SK-N-SH treated with all-trans-retinoic acid at 6 μM for 48 hours (cell line): ENCODE measurements around the gene PACS1.
"Not testable (repeated sequence)": the region's sequence is repeated elsewhere in the genome, so short reads cannot be mapped to it uniquely, and the experiment has no call there.

Source experiments
- ATAC-seq: fragments of 200-7000 bp; cut with Tn5 transposase; 3 replicates; pipeline ENCODE4 v1.9.1; 2020; ENCODE audit warnings: mild to moderate bottlenecking, moderate library complexity
- ARNTL ChIP-seq: fragments of 450-650 bp; formaldehyde crosslinking; IDR thresholded peaks from 2 replicates; pipeline ENCODE4 v1.5.0; 2020; ENCODE audit warnings: low read depth, mild to moderate bottlenecking, moderate library complexity, borderline replicate concordance
- CSDC2 ChIP-seq: fragments of 250-450 bp; sonication (Bioruptor Pico); IDR thresholded peaks from 2 replicates; pipeline ENCODE4 v1.5.0; 2020; ENCODE audit warnings: mild to moderate bottlenecking, moderate library complexity
- CSRNP3 ChIP-seq: fragments of 250-450 bp; sonication (Bioruptor Pico); IDR thresholded peaks from 2 replicates; pipeline ENCODE4 v1.5.1; 2021; ENCODE audit warnings: mild to moderate bottlenecking, moderate library complexity
- ESRRG ChIP-seq: fragments of 250-450 bp; sonication (Bioruptor Pico); IDR thresholded peaks from 2 replicates; pipeline ENCODE4 v1.6.1; 2021; ENCODE audit warnings: mild to moderate bottlenecking
- GLIS3 ChIP-seq: fragments of 250-450 bp; sonication (Bioruptor Pico); IDR thresholded peaks from 2 replicates; pipeline ENCODE4 v1.5.0; 2020; ENCODE audit warnings: mild to moderate bottlenecking, moderate library complexity
- ISL1 ChIP-seq: fragments of 250-450 bp; sonication (Bioruptor Pico); IDR thresholded peaks from 2 replicates; pipeline ENCODE4 v2.1.2; 2022; ENCODE audit warnings: mild to moderate bottlenecking, moderate library complexity
- OSR1 ChIP-seq: fragments of 250-450 bp; sonication (Bioruptor Pico); IDR thresholded peaks from 2 replicates; pipeline ENCODE4 v1.8.0; 2022; ENCODE audit warnings: moderate library complexity, mild to moderate bottlenecking, inconsistent platforms
- PATZ1 ChIP-seq: fragments of 250-450 bp; sonication (Bioruptor Pico); IDR thresholded peaks from 2 replicates; pipeline ENCODE4 v1.8.0; 2020; ENCODE audit warnings: mild to moderate bottlenecking, moderate library complexity, borderline replicate concordance
- PPARA ChIP-seq: fragments of 250-450 bp; sonication (Bioruptor Pico); IDR thresholded peaks from 2 replicates; pipeline ENCODE4 v1.5.0; 2020; ENCODE audit warnings: mild to moderate bottlenecking, borderline replicate concordance
- RARB ChIP-seq: fragments of 250-450 bp; sonication (Bioruptor Pico); IDR thresholded peaks from 2 replicates; pipeline ENCODE4 v1.8.0; 2021; ENCODE audit warnings: mild to moderate bottlenecking, moderate library complexity
- SNAI2 ChIP-seq: fragments of 250-450 bp; sonication (Bioruptor Pico); IDR thresholded peaks from 2 replicates; pipeline ENCODE4 v1.5.0; 2020; ENCODE audit warnings: mild to moderate bottlenecking, moderate library complexity
- TCF4 ChIP-seq: fragments of 250-450 bp; sonication (Bioruptor Pico); IDR thresholded peaks from 2 replicates; pipeline ENCODE4 v1.8.0; 2021; ENCODE audit warnings: mild to moderate bottlenecking, moderate library complexity, borderline replicate concordance
- TOX ChIP-seq: fragments of 250-450 bp; sonication (Bioruptor Pico); IDR thresholded peaks from 2 replicates; pipeline ENCODE4 v1.8.0; 2021; ENCODE audit warnings: mild to moderate bottlenecking, moderate library complexity, borderline replicate concordance
- ZC3H10 ChIP-seq: fragments of 250-450 bp; sonication (Bioruptor Pico); IDR thresholded peaks from 2 replicates; pipeline ENCODE4 v1.5.1; 2021; ENCODE audit warnings: mild to moderate bottlenecking, moderate library complexity
- ZFP3 ChIP-seq: fragments of 250-450 bp; sonication (Bioruptor Pico); IDR thresholded peaks from 2 replicates; pipeline ENCODE4 v1.5.0; 2020; ENCODE audit warnings: mild to moderate bottlenecking, moderate library complexity
- ZFP30 ChIP-seq: fragments of 450-650 bp; formaldehyde crosslinking; IDR thresholded peaks from 2 replicates; pipeline ENCODE4 v1.5.0; 2022; ENCODE audit warnings: mild to moderate bottlenecking, moderate library complexity
- ZNF565 ChIP-seq: fragments of 450-650 bp; formaldehyde crosslinking; conservative IDR thresholded peaks from 2 replicates; pipeline ENCODE4 v1.5.0; 2020; ENCODE audit warnings: low read depth, mild to moderate bottlenecking, moderate library complexity
- ZNF70 ChIP-seq: fragments of 450-650 bp; formaldehyde crosslinking; IDR thresholded peaks from 2 replicates; pipeline ENCODE4 v1.5.0; 2020; ENCODE audit warnings: mild to moderate bottlenecking, moderate library complexity
- ZNF8 ChIP-seq: fragments of 450-650 bp; formaldehyde crosslinking; IDR thresholded peaks from 2 replicates; pipeline ENCODE4 v1.5.0; 2020; ENCODE audit warnings: mild to moderate bottlenecking, moderate library complexity
- TF ChIP-seq, protein P1 (sequence below): fragments of 250-450 bp; sonication (Bioruptor Pico); IDR thresholded peaks from 2 replicates; pipeline ENCODE4 v1.5.1; 2020; ENCODE audit warnings: low read depth, mild to moderate bottlenecking, moderate library complexity
- TF ChIP-seq, protein P2 (sequence below): fragments of 250-450 bp; sonication (Bioruptor Pico); IDR thresholded peaks from 2 replicates; pipeline ENCODE4 v1.8.0; 2021; ENCODE audit warnings: low read depth, mild to moderate bottlenecking, moderate library complexity, borderline replicate concordance
- TF ChIP-seq, protein P3 (sequence below): fragments of 250-450 bp; sonication (Bioruptor Pico); IDR thresholded peaks from 2 replicates; pipeline ENCODE4 v1.5.0; 2020; ENCODE audit warnings: mild to moderate bottlenecking, moderate library complexity

The PACS1 gene

GRCh38 chr11:66247801-66248200 lies 177.7 kb downstream of the PACS1 start:
- no peak for TF ChIP-seq RARB (CRISPR knock-in tag)
- no peak for TF ChIP-seq ISL1 (CRISPR knock-in tag)
- TF ChIP-seq, protein P1, sequence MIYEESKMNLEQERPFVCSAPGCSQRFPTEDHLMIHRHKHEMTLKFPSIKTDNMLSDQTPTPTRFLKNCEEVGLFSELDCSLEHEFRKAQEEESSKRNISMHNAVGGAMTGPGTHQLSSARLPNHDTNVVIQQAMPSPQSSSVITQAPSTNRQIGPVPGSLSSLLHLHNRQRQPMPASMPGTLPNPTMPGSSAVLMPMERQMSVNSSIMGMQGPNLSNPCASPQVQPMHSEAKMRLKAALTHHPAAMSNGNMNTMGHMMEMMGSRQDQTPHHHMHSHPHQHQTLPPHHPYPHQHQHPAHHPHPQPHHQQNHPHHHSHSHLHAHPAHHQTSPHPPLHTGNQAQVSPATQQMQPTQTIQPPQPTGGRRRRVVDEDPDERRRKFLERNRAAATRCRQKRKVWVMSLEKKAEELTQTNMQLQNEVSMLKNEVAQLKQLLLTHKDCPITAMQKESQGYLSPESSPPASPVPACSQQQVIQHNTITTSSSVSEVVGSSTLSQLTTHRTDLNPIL (CRISPR knock-in tag): no peak
- no peak for TF ChIP-seq CSRNP3 (CRISPR knock-in tag)
- no peak for TF ChIP-seq GLIS3
- TF ChIP-seq ZC3H10 (CRISPR knock-in tag): no peak
- TF ChIP-seq CSDC2 (CRISPR knock-in tag): no peak
- no peak for TF ChIP-seq ARNTL (CRISPR knock-in tag)
- TF ChIP-seq PPARA (CRISPR knock-in tag): no peak
- no peak for TF ChIP-seq ZNF8 (CRISPR knock-in tag)
- no peak for ATAC-seq

GRCh38 chr11:66248903-66249302 lies 178.8 kb downstream of the PACS1 start:
- ATAC-seq: no peak
- no peak for TF ChIP-seq TOX (CRISPR knock-in tag)
- TF ChIP-seq ZNF565: no peak

DNA sequence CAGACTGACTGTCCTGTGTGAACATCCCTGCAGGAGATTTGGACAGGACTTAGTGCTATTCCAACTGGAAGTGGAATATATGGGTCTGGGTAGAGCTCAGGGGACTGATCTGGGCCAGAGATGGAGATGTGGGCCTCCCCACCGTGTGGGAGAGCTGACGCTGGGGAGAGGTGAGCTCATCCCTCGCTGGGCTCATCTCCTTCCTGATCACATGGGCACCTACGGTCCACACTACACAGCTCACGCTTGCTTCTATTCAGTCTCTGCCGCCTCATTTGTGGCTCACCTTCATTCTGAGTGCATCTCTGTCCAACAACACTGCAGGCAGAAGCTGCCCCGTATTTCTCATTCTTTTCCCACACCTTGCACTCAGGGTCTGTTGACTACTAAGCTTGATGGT lies 181.7 kb downstream of the PACS1 start:
- TF ChIP-seq OSR1 (CRISPR knock-in tag) (no peak), ISL1 (CRISPR knock-in tag) (no peak), CSRNP3 (CRISPR knock-in tag) (no peak), ZNF8 (CRISPR knock-in tag) (no peak), ZNF565 (no peak), RARB (CRISPR knock-in tag) (no peak), GLIS3 (no peak), ARNTL (CRISPR knock-in tag) (no peak), CSDC2 (CRISPR knock-in tag) (no peak), ZFP3 (no peak), PATZ1 (CRISPR knock-in tag) (no peak), TCF4 (CRISPR knock-in tag) (no peak), ESRRG (no peak), ZNF70 (no peak), ZFP30 (CRISPR knock-in tag) (no peak), SNAI2 (no peak), PPARA (CRISPR knock-in tag) (no peak)
- TF ChIP-seq, protein P2, sequence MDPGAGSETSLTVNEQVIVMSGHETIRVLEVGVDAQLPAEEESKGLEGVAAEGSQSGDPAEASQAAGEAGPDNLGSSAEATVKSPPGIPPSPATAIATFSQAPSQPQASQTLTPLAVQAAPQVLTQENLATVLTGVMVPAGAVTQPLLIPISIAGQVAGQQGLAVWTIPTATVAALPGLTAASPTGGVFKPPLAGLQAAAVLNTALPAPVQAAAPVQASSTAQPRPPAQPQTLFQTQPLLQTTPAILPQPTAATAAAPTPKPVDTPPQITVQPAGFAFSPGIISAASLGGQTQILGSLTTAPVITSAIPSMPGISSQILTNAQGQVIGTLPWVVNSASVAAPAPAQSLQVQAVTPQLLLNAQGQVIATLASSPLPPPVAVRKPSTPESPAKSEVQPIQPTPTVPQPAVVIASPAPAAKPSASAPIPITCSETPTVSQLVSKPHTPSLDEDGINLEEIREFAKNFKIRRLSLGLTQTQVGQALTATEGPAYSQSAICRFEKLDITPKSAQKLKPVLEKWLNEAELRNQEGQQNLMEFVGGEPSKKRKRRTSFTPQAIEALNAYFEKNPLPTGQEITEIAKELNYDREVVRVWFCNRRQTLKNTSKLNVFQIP (CRISPR knock-in tag): no peak
- TF ChIP-seq, protein P3, sequence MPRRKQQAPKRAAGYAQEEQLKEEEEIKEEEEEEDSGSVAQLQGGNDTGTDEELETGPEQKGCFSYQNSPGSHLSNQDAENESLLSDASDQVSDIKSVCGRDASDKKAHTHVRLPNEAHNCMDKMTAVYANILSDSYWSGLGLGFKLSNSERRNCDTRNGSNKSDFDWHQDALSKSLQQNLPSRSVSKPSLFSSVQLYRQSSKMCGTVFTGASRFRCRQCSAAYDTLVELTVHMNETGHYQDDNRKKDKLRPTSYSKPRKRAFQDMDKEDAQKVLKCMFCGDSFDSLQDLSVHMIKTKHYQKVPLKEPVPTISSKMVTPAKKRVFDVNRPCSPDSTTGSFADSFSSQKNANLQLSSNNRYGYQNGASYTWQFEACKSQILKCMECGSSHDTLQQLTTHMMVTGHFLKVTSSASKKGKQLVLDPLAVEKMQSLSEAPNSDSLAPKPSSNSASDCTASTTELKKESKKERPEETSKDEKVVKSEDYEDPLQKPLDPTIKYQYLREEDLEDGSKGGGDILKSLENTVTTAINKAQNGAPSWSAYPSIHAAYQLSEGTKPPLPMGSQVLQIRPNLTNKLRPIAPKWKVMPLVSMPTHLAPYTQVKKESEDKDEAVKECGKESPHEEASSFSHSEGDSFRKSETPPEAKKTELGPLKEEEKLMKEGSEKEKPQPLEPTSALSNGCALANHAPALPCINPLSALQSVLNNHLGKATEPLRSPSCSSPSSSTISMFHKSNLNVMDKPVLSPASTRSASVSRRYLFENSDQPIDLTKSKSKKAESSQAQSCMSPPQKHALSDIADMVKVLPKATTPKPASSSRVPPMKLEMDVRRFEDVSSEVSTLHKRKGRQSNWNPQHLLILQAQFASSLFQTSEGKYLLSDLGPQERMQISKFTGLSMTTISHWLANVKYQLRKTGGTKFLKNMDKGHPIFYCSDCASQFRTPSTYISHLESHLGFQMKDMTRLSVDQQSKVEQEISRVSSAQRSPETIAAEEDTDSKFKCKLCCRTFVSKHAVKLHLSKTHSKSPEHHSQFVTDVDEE (CRISPR knock-in tag): no peak
- TF ChIP-seq, protein P1 (CRISPR knock-in tag): no peak
- ATAC-seq: no peak

GRCh38 chr11:66253081-66253480 lies 183.0 kb downstream of the PACS1 start:
- not testable (repeated sequence) for ATAC-seq
